OCI-M1 (cell line): ENCODE results near the gene AGRP.
"Not testable (repeated sequence)": the region's sequence is repeated elsewhere in the genome, so short reads cannot be mapped to it uniquely, and the experiment has no call there.

Experiments
- DNase-seq: peaks from one replicate; lab custom pipeline; 2025; lab: John Stamatoyannopoulos, UW

AGRP gene

GRCh38 chr16:67483150-67483549, at the start of gene AGRP:
AGRP (minus strand) TSS chr16:67483547; CDS start chr16:67483398, 149 bp downstream.
- no peak for DNase-seq

- no peak for DNase-seq
Measured at GRCh38 chr16:67531247-67531646, 47.9 kb upstream of the AGRP start.

- no peak for DNase-seq
Measured at GRCh38 chr16:67530013-67530939, 46.9 kb upstream of the AGRP start.

GRCh38 chr16:67529582-67530012, 46.2 kb upstream of the AGRP start:
- no peak for DNase-seq

- peak; percentile 44 for DNase-seq
Measured at GRCh38 chr16:67528870-67529581, 45.7 kb upstream of the AGRP start.

GRCh38 chr16:67528222-67528869, 45.0 kb upstream of the AGRP start, which contains the start of gene RIPOR1:
RIPOR1 (plus strand) TSS chr16:67528829; CDS start chr16:67538447, 9,618 bp downstream.
- peak; percentile 44 for DNase-seq

- DNase-seq, result peak; percentile 80
Measured at GRCh38 chr16:67526149-67526791, 42.9 kb upstream of the AGRP start.

- peak; percentile 20 for DNase-seq
Measured at GRCh38 chr16:67525176-67525860, 42.0 kb upstream of the AGRP start.

- DNase-seq, result peak; percentile 98
Measured at GRCh38 chr16:67521095-67521804, 37.9 kb upstream of the AGRP start.

- no peak for DNase-seq
Measured at GRCh38 chr16:67519242-67519641, 35.9 kb upstream of the AGRP start.

GRCh38 chr16:67518676-67519075, 35.3 kb upstream of the AGRP start:
- no peak for DNase-seq

- DNase-seq, result no peak
Measured at GRCh38 chr16:67517661-67518423, 34.5 kb upstream of the AGRP start.

GRCh38 chr16:67517155-67517445, 33.8 kb upstream of the AGRP start:
- DNase-seq, result no peak

- DNase-seq, result no peak
Measured at GRCh38 chr16:67516296-67517154, 33.2 kb upstream of the AGRP start.

- peak; percentile 96 for DNase-seq
Measured at GRCh38 chr16:67514382-67514828, 31.1 kb upstream of the AGRP start.

GRCh38 chr16:67513892-67514291, 30.5 kb upstream of the AGRP start:
- DNase-seq, result not testable (repeated sequence)

- DNase-seq, result no peak
Measured at GRCh38 chr16:67509016-67509415, 25.7 kb upstream of the AGRP start.

GRCh38 chr16:67506468-67506867, 23.1 kb upstream of the AGRP start:
- DNase-seq, result no peak
